HG02885 (cell line): ENCODE measurements around the gene FER1L5.

ENCODE experiments used
- ATAC-seq: cut with Tn5 transposase; IDR thresholded peaks from one replicate; pipeline ENCODE4 v1.9.1; 2021; ENCODE audit warnings: mild to moderate bottlenecking; ENCODE audit not compliant: unreplicated experiment, poor library complexity

FER1L5 gene

GRCh38 chr2:96734880-96735583, 92.5 kb downstream of the FER1L5 start:
- ATAC-seq, result no peak

- ATAC-seq, result no peak
These were observed 94.7 kb downstream of the FER1L5 start for GRCh38 chr2:96737251-96737650.

- no peak for ATAC-seq
These were observed 95.3 kb downstream of the FER1L5 start for GRCh38 chr2:96737831-96738230.

GRCh38 chr2:96739076-96739632, 96.6 kb downstream of the FER1L5 start:
- ATAC-seq, result no peak

- ATAC-seq, result peak; percentile 100
These were observed 97.3 kb downstream of the FER1L5 start, which contains the start of gene LMAN2L for GRCh38 chr2:96739633-96740428. LMAN2L (minus strand) TSS chr2:96740064; CDS start chr2:96740040, 24 bp downstream.

GRCh38 chr2:96747061-96747617, 104.6 kb downstream of the FER1L5 start:
- ATAC-seq, result no peak

GRCh38 chr2:96751800-96752199, 109.2 kb downstream of the FER1L5 start:
- no peak for ATAC-seq

- ATAC-seq, result no peak
These were observed 111.2 kb downstream of the FER1L5 start for GRCh38 chr2:96753661-96754282.

GRCh38 chr2:96754317-96754716, 111.8 kb downstream of the FER1L5 start:
- no peak for ATAC-seq
